ENCODE data around the gene IL18BP. TPM values are rescaled to one million over a fixed set of nuclear protein-coding genes. Genes with fewer than 3 reads are reported as not detected.
A peak's percentile ranks its signal among the peaks of the same experiment; 100 is the strongest.

IL18BP gene
- total and polyA plus RNA-seq, 10 of the 15 experiments (the other 5 are each of a cell fraction or from before 2014, with no cell fraction given), result 2.6 to 18.1 (median 10.7) TPM

GRCh38 chr11:72041364-72042063 is 42.8 kb downstream of the IL18BP start (continued):
- TF ChIP-seq ZBTB11 (CRISPR knock-in tag; IDR thresholded peaks at IDR 0.05) (no peak), CHD1 (IDR thresholded peaks at IDR 0.05; ENCODE audit: low read depth, low read length) (no peak), E4F1 (IDR thresholded peaks at IDR 0.05; ENCODE audit: borderline replicate concordance, partially characterized antibody) (no peak), SMC3 (IDR thresholded peaks at IDR 0.05; ENCODE audit: borderline replicate concordance, low read length) (no peak), CEBPB (IDR thresholded peaks at IDR 0.05; ENCODE audit: borderline replicate concordance in 1 of 2, low read depth in 2 of 2, low read length in 2 of 2) (no peak), FOXM1 (IDR thresholded peaks at IDR 0.05; ENCODE audit: low read depth, low read length) (no peak), POLR2AphosphoS5 (IDR thresholded peaks at IDR 0.05; ENCODE audit: low read length) (peak; percentile 70), ZNF207 (IDR thresholded peaks at IDR 0.05; ENCODE audit: borderline replicate concordance) (0 out of 2 replicates have a peak, but pooled peaks have one; percentile 45), TAF1 (IDR thresholded peaks at IDR 0.05; ENCODE audit: borderline replicate concordance, low read depth, low read length) (0 out of 2 replicates have a peak, but pooled peaks have one; percentile 24), NFYB (IDR thresholded peaks at IDR 0.05; ENCODE audit: insufficient read depth, low read depth, low read length) (no peak), HDAC6 (IDR thresholded peaks at IDR 0.05; ENCODE audit: unreplicated experiment) (no peak), RUNX3 (IDR thresholded peaks at IDR 0.05; ENCODE audit: low read length) (0 out of 2 replicates have a peak, but pooled peaks have one; percentile 2), MYC (IDR thresholded peaks at IDR 0.05; ENCODE audit: insufficient read depth, insufficient read length, insufficient replicate concordance, low read length, severe bottlenecking) (no peak), MTA2 (IDR thresholded peaks at IDR 0.05; ENCODE audit: low read depth) (no peak), ATF7 (IDR thresholded peaks at IDR 0.05; ENCODE audit: low read depth) (no peak), STAT3 (IDR thresholded peaks at IDR 0.05; ENCODE audit: low read depth, low read length) (no peak), WRNIP1 (IDR thresholded peaks at IDR 0.05; ENCODE audit: borderline replicate concordance, low read depth, low read length) (no peak), ZNF384 (IDR thresholded peaks at IDR 0.05; ENCODE audit: borderline replicate concordance, low read depth, low read length) (no peak), SMAD1 (IDR thresholded peaks at IDR 0.05; ENCODE audit: low read depth, partially characterized antibody) (no peak), POLR2AphosphoS2 (IDR thresholded peaks at IDR 0.05; ENCODE audit: low read depth, low read length) (no peak), KLF5 (IDR thresholded peaks at IDR 0.05; ENCODE audit: partially characterized antibody) (no peak), FOXK2 (IDR thresholded peaks at IDR 0.05) (no peak), EED (IDR thresholded peaks at IDR 0.05; ENCODE audit: low read depth) (no peak), MTA3 (IDR thresholded peaks at IDR 0.05; ENCODE audit: borderline replicate concordance, low read length) (no peak), YY1 (IDR thresholded peaks at IDR 0.05; ENCODE audit: low read depth, low read length) (peak; percentile 81), SIX5 (IDR thresholded peaks at IDR 0.05; ENCODE audit: low read depth, low read length, severe bottlenecking) (no peak), NFXL1 (IDR thresholded peaks at IDR 0.05; ENCODE audit: borderline replicate concordance) (no peak)

Measured in GM12878 (cell line).